ENCODE measurements around the gene PRR20G.

- TF ChIP-seq, protein P1, sequence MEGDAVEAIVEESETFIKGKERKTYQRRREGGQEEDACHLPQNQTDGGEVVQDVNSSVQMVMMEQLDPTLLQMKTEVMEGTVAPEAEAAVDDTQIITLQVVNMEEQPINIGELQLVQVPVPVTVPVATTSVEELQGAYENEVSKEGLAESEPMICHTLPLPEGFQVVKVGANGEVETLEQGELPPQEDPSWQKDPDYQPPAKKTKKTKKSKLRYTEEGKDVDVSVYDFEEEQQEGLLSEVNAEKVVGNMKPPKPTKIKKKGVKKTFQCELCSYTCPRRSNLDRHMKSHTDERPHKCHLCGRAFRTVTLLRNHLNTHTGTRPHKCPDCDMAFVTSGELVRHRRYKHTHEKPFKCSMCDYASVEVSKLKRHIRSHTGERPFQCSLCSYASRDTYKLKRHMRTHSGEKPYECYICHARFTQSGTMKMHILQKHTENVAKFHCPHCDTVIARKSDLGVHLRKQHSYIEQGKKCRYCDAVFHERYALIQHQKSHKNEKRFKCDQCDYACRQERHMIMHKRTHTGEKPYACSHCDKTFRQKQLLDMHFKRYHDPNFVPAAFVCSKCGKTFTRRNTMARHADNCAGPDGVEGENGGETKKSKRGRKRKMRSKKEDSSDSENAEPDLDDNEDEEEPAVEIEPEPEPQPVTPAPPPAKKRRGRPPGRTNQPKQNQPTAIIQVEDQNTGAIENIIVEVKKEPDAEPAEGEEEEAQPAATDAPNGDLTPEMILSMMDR (IDR thresholded peaks at IDR 0.05 in 2 of 3, conservative IDR thresholded peaks at IDR 0.05 in 1 of 3; ENCODE audit: control insufficient read depth in 2 of 3, extremely low read depth in 1 of 3, insufficient read depth in 1 of 3, low read depth in 3 of 3, low read length in 3 of 3): no peak
- TF ChIP-seq, protein P2, sequence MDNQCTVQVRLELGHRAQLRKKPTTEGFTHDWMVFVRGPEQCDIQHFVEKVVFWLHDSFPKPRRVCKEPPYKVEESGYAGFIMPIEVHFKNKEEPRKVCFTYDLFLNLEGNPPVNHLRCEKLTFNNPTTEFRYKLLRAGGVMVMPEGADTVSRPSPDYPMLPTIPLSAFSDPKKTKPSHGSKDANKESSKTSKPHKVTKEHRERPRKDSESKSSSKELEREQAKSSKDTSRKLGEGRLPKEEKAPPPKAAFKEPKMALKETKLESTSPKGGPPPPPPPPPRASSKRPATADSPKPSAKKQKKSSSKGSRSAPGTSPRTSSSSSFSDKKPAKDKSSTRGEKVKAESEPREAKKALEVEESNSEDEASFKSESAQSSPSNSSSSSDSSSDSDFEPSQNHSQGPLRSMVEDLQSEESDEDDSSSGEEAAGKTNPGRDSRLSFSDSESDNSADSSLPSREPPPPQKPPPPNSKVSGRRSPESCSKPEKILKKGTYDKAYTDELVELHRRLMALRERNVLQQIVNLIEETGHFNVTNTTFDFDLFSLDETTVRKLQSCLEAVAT (IDR thresholded peaks at IDR 0.05): no peak
- TF ChIP-seq TCF3 (IDR thresholded peaks at IDR 0.05; ENCODE audit: borderline replicate concordance, insufficient read depth, low read depth, low read length) (0 out of 2 replicates have a peak, but pooled peaks have one; percentile 10), ZSCAN29 (IDR thresholded peaks at IDR 0.05) (no peak), SP1 (IDR thresholded peaks at IDR 0.05; ENCODE audit: low read depth, low read length) (no peak), KDM1A (IDR thresholded peaks at IDR 0.05; ENCODE audit: borderline replicate concordance) (no peak), ATF2 (IDR thresholded peaks at IDR 0.05; ENCODE audit: low read length) (no peak), POLR2A (IDR thresholded peaks at IDR 0.05; ENCODE audit: low read depth, low read length) (no peak), HCFC1 (IDR thresholded peaks at IDR 0.05; ENCODE audit: low read length) (no peak), CREB1 (IDR thresholded peaks at IDR 0.05; ENCODE audit: low read depth) (no peak)
- TF ChIP-seq, protein P3, sequence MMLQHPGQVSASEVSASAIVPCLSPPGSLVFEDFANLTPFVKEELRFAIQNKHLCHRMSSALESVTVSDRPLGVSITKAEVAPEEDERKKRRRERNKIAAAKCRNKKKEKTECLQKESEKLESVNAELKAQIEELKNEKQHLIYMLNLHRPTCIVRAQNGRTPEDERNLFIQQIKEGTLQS (IDR thresholded peaks at IDR 0.05; ENCODE audit: borderline replicate concordance, extremely low read depth, low read depth, low read length): no peak
Observed at GRCh38 chr3:127307112-127307835, 19.4 kb upstream of the PRR20G start.
